SK-N-SH treated with all-trans-retinoic acid at 6 μM for 48 hours (cell line): ENCODE data around the gene MCCD1.

Experiments used
- ATAC-seq: fragments of 200-7000 bp; cut with Tn5 transposase; 3 replicates; pipeline ENCODE4 v1.9.1; 2020; ENCODE audit warnings: mild to moderate bottlenecking, moderate library complexity
- ARNTL ChIP-seq: fragments of 450-650 bp; formaldehyde crosslinking; IDR thresholded peaks from 2 replicates; pipeline ENCODE4 v1.5.0; 2020; ENCODE audit warnings: low read depth, mild to moderate bottlenecking, moderate library complexity, borderline replicate concordance
- BACH2 ChIP-seq: fragments of 250-450 bp; sonication (Bioruptor Pico); IDR thresholded peaks from 2 replicates; pipeline ENCODE4 v1.9.0; 2021; ENCODE audit warnings: mild to moderate bottlenecking, borderline replicate concordance
- CREB5 ChIP-seq: fragments of 250-450 bp; sonication (Bioruptor Pico); IDR thresholded peaks from 2 replicates; pipeline ENCODE4 v1.5.1; 2020; ENCODE audit warnings: low read depth, mild to moderate bottlenecking, moderate library complexity
- CSDC2 ChIP-seq: fragments of 250-450 bp; sonication (Bioruptor Pico); IDR thresholded peaks from 2 replicates; pipeline ENCODE4 v1.5.0; 2020; ENCODE audit warnings: mild to moderate bottlenecking, moderate library complexity
- ESRRG ChIP-seq: fragments of 250-450 bp; sonication (Bioruptor Pico); IDR thresholded peaks from 2 replicates; pipeline ENCODE4 v1.6.1; 2021; ENCODE audit warnings: mild to moderate bottlenecking
- GLIS3 ChIP-seq: fragments of 250-450 bp; sonication (Bioruptor Pico); IDR thresholded peaks from 2 replicates; pipeline ENCODE4 v1.5.0; 2020; ENCODE audit warnings: mild to moderate bottlenecking, moderate library complexity
- OSR1 ChIP-seq: fragments of 250-450 bp; sonication (Bioruptor Pico); IDR thresholded peaks from 2 replicates; pipeline ENCODE4 v1.8.0; 2022; ENCODE audit warnings: moderate library complexity, mild to moderate bottlenecking, inconsistent platforms
- PATZ1 ChIP-seq: fragments of 250-450 bp; sonication (Bioruptor Pico); IDR thresholded peaks from 2 replicates; pipeline ENCODE4 v1.8.0; 2020; ENCODE audit warnings: mild to moderate bottlenecking, moderate library complexity, borderline replicate concordance
- PPARA ChIP-seq: fragments of 250-450 bp; sonication (Bioruptor Pico); IDR thresholded peaks from 2 replicates; pipeline ENCODE4 v1.5.0; 2020; ENCODE audit warnings: mild to moderate bottlenecking, borderline replicate concordance
- RARB ChIP-seq: fragments of 250-450 bp; sonication (Bioruptor Pico); IDR thresholded peaks from 2 replicates; pipeline ENCODE4 v1.8.0; 2021; ENCODE audit warnings: mild to moderate bottlenecking, moderate library complexity
- SNAI2 ChIP-seq: fragments of 250-450 bp; sonication (Bioruptor Pico); IDR thresholded peaks from 2 replicates; pipeline ENCODE4 v1.5.0; 2020; ENCODE audit warnings: mild to moderate bottlenecking, moderate library complexity
- TCF4 ChIP-seq: fragments of 250-450 bp; sonication (Bioruptor Pico); IDR thresholded peaks from 2 replicates; pipeline ENCODE4 v1.8.0; 2021; ENCODE audit warnings: mild to moderate bottlenecking, moderate library complexity, borderline replicate concordance
- ZC3H10 ChIP-seq: fragments of 250-450 bp; sonication (Bioruptor Pico); IDR thresholded peaks from 2 replicates; pipeline ENCODE4 v1.5.1; 2021; ENCODE audit warnings: mild to moderate bottlenecking, moderate library complexity
- ZFP3 ChIP-seq: fragments of 250-450 bp; sonication (Bioruptor Pico); IDR thresholded peaks from 2 replicates; pipeline ENCODE4 v1.5.0; 2020; ENCODE audit warnings: mild to moderate bottlenecking, moderate library complexity
- ZFP30 ChIP-seq: fragments of 450-650 bp; formaldehyde crosslinking; IDR thresholded peaks from 2 replicates; pipeline ENCODE4 v1.5.0; 2022; ENCODE audit warnings: mild to moderate bottlenecking, moderate library complexity
- ZNF565 ChIP-seq: fragments of 450-650 bp; formaldehyde crosslinking; conservative IDR thresholded peaks from 2 replicates; pipeline ENCODE4 v1.5.0; 2020; ENCODE audit warnings: low read depth, mild to moderate bottlenecking, moderate library complexity
- ZNF70 ChIP-seq: fragments of 450-650 bp; formaldehyde crosslinking; IDR thresholded peaks from 2 replicates; pipeline ENCODE4 v1.5.0; 2020; ENCODE audit warnings: mild to moderate bottlenecking, moderate library complexity
- ZNF8 ChIP-seq: fragments of 450-650 bp; formaldehyde crosslinking; IDR thresholded peaks from 2 replicates; pipeline ENCODE4 v1.5.0; 2020; ENCODE audit warnings: mild to moderate bottlenecking, moderate library complexity
- TF ChIP-seq, protein P1 (sequence below): fragments of 250-450 bp; sonication (Bioruptor Pico); IDR thresholded peaks from 2 replicates; pipeline ENCODE4 v1.5.0; 2020; ENCODE audit warnings: mild to moderate bottlenecking, moderate library complexity
- TF ChIP-seq, protein P2 (sequence below): fragments of 250-450 bp; sonication (Bioruptor Pico); IDR thresholded peaks from 2 replicates; pipeline ENCODE4 v1.8.0; 2021; ENCODE audit warnings: low read depth, mild to moderate bottlenecking, moderate library complexity, borderline replicate concordance

Gene MCCD1

GRCh38 chr6:31532644-31533454 is 4.1 kb downstream of the MCCD1 start:
- TF ChIP-seq PATZ1 (CRISPR knock-in tag) (no peak), PPARA (no peak), OSR1 (no peak)
- ATAC-seq, result no peak

DNA sequence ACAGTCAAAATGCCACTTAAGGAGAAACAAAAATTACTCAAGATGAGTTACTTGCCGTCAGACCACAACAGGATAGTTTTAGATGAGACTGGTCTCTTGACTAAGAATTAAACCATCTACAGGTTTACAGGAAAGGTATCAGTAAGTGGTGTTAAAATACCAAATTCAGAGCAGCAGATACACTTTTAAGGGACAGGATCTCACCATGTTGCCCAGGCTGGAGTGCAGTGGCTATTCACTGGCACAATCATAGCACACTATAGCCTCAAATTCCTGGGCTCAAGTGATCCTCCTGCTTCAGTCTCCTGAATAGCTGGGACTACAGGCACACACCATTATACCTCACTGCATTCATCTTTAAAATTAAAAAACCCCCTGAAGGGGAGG is 4.7 kb downstream of the MCCD1 start:
- no peak for ATAC-seq
- TF ChIP-seq ZNF565 (CRISPR knock-in tag) (no peak), ZFP3 (CRISPR knock-in tag) (no peak), ARNTL (CRISPR knock-in tag) (no peak), CREB5 (CRISPR knock-in tag) (no peak), SNAI2 (no peak), TCF4 (CRISPR knock-in tag) (no peak), ZFP30 (CRISPR knock-in tag) (no peak), BACH2 (CRISPR knock-in tag) (no peak)

GRCh38 chr6:31534011-31534410 is 5.2 kb downstream of the MCCD1 start:
- ATAC-seq, result no peak
- TF ChIP-seq RARB (CRISPR knock-in tag) (no peak), TCF4 (CRISPR knock-in tag) (no peak), ZFP30 (CRISPR knock-in tag) (no peak), ESRRG (CRISPR knock-in tag) (no peak), SNAI2 (no peak), CSDC2 (CRISPR knock-in tag) (no peak)
- TF ChIP-seq, protein P1, sequence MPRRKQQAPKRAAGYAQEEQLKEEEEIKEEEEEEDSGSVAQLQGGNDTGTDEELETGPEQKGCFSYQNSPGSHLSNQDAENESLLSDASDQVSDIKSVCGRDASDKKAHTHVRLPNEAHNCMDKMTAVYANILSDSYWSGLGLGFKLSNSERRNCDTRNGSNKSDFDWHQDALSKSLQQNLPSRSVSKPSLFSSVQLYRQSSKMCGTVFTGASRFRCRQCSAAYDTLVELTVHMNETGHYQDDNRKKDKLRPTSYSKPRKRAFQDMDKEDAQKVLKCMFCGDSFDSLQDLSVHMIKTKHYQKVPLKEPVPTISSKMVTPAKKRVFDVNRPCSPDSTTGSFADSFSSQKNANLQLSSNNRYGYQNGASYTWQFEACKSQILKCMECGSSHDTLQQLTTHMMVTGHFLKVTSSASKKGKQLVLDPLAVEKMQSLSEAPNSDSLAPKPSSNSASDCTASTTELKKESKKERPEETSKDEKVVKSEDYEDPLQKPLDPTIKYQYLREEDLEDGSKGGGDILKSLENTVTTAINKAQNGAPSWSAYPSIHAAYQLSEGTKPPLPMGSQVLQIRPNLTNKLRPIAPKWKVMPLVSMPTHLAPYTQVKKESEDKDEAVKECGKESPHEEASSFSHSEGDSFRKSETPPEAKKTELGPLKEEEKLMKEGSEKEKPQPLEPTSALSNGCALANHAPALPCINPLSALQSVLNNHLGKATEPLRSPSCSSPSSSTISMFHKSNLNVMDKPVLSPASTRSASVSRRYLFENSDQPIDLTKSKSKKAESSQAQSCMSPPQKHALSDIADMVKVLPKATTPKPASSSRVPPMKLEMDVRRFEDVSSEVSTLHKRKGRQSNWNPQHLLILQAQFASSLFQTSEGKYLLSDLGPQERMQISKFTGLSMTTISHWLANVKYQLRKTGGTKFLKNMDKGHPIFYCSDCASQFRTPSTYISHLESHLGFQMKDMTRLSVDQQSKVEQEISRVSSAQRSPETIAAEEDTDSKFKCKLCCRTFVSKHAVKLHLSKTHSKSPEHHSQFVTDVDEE (CRISPR knock-in tag), result no peak

DNA sequence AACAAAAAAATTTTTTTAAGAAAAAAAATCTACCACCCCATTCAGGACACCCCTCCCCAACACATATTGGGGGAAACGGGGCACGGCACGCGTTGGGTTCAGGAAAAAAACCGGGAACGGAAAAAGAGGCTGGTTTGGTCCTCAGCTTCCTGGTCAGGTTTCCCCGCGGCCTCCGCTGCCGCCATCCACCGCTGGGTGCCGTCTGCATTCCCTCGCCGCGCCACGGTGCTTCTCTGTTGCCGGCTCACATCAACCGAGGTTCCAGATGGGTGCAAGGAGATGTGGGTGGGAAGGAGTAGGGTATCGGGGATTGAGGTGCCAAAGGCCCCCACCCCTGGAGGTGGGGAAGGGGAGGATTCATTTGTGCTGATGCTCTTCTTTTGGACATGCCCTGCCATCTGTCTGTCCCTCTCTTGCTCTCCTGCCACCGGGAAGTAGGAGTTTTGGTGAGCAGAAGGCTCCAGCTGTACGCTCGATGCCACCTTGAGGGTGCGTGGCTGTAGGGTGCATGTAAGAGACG is 5.8 kb downstream of the MCCD1 start:
- ATAC-seq, result no peak
- TF ChIP-seq ARNTL (CRISPR knock-in tag), result no peak

GRCh38 chr6:31535538-31536324 is 7.0 kb downstream of the MCCD1 start:
- ATAC-seq, result no peak
- no peak for TF ChIP-seq PATZ1 (CRISPR knock-in tag)
- no peak for TF ChIP-seq BACH2 (CRISPR knock-in tag)
- TF ChIP-seq CREB5 (CRISPR knock-in tag), result no peak
- TF ChIP-seq ZFP3 (CRISPR knock-in tag), result no peak
- no peak for TF ChIP-seq ZNF565 (CRISPR knock-in tag)
- no peak for TF ChIP-seq ZNF8
- no peak for TF ChIP-seq ZC3H10 (CRISPR knock-in tag)
- no peak for TF ChIP-seq ARNTL (CRISPR knock-in tag)
- no peak for TF ChIP-seq OSR1
- no peak for TF ChIP-seq ZNF70 (CRISPR knock-in tag)
- no peak for TF ChIP-seq RARB (CRISPR knock-in tag)
- no peak for TF ChIP-seq GLIS3 (CRISPR knock-in tag)
- TF ChIP-seq, protein P2, sequence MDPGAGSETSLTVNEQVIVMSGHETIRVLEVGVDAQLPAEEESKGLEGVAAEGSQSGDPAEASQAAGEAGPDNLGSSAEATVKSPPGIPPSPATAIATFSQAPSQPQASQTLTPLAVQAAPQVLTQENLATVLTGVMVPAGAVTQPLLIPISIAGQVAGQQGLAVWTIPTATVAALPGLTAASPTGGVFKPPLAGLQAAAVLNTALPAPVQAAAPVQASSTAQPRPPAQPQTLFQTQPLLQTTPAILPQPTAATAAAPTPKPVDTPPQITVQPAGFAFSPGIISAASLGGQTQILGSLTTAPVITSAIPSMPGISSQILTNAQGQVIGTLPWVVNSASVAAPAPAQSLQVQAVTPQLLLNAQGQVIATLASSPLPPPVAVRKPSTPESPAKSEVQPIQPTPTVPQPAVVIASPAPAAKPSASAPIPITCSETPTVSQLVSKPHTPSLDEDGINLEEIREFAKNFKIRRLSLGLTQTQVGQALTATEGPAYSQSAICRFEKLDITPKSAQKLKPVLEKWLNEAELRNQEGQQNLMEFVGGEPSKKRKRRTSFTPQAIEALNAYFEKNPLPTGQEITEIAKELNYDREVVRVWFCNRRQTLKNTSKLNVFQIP (CRISPR knock-in tag), result no peak
